ENCODE data around the gene EPHB6.

EPHB6 gene

GRCh38 chr7:142898377-142899170 is 43.7 kb downstream of the EPHB6 start:
- no peak for DNase-seq

DNA sequence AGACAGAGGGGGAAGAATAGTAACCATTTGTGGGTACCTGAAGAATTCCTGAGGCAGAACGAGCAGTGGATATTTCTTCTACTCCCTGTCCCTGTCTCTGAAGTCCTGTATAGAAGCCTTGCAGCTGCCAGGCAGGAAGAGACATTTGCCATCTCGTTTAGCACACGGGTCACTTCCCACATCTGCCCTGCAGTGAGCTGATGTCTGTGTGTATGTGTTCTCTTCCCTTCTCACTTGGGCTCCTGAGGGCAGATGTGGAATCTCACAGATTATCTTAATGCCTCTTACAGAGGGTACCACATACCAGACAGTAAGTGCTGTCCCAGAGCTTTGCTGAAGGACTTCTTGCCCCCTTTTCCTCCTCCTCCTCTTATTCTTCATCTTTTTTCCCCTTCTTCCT is 44.8 kb downstream of the EPHB6 start:
- no peak for DNase-seq

DNA sequence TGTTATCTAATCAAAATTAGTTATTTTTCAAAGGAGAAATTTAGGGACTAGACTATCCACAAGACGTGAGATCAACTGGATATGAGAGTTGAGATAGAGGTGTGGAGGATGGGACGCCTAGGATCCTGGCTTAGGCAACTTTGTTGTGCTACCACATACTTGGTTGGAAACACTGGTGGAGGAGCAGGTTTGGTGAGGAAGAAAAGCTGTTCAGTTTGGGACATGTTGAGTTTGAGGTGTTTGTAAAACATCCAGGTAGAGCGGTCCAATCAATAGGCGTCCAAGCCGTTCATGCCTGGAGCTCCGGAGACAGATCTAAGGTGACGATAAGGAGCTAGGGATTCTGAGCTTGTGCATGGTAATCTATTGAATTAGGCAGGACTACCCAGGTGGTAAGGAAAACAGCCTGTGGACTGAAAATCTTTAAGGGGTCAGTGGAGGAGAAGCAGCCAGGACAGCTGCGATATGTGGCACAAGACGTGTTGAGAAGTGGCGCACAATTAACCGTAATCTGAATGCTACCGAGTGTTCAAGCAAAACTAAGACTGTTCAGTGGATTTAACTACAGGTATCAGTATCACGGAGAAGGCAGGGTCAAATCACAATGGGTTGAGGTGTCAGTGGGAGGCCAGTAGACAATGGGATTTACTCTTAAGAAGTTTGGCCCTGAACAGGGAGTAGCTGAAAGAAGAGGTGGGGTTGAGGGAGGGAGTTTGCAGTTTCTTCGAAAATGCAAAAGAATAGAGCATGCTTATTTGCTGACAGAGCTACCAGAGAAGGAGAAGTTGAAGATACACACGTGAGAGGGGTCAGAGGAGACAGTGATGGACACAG is 46.8 kb downstream of the EPHB6 start:
- DNase-seq: no peak

- DNase-seq: no peak
Observed at GRCh38 chr7:142904128-142904527, 49.3 kb downstream of the EPHB6 start.

GRCh38 chr7:142905759-142906158 is 50.9 kb downstream of the EPHB6 start:
- DNase-seq: no peak

- no peak for DNase-seq
Observed at GRCh38 chr7:142906643-142907042, 51.8 kb downstream of the EPHB6 start.

GRCh38 chr7:142908290-142908689 is 53.4 kb downstream of the EPHB6 start:
- DNase-seq: no peak

- DNase-seq: no peak
Observed at GRCh38 chr7:142908921-142909890, 54.3 kb downstream of the EPHB6 start.

- no peak for DNase-seq
Observed at GRCh38 chr7:142910031-142910433, 55.2 kb downstream of the EPHB6 start.

GRCh38 chr7:142910481-142910880 is 55.6 kb downstream of the EPHB6 start:
- no peak for DNase-seq

DNA sequence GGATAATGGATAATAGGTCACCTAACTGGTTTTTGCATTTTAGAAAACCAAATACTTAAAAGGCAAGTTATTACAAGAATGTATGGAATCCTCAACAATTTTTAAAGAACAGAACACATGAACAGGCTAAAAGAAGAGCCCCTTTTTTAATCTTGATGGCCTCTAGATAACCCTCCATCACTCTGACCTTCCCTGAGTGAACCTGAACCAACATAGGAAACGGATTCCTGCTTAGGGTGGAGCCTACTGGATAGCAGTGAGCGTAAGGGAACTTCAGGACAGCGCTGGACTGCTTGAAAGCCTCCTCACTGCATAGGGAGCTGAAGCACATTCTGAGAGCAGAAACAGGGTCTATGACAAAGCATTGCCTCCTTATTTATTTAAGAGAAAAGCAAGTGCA is 58.2 kb downstream of the EPHB6 start:
- DNase-seq: no peak

DNA sequence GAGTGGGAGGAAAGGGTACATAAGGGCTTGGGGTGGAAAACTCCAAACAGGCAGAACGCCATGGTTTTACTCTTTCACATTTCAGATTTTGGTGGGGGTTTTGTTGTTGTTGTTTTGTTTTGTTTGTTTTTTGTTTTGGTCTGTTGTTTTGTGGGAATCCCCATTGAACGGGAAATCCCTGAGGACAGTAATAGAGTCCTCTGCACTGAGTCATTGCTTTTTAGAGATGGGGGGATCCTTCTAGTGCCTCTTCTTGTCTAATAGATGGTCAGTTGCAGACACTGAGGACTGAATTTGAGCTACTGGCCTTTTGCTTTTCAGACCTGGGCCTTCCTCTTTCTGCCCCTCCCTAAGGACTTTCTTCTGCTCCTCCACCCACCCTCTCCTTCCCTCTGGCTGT is 58.7 kb downstream of the EPHB6 start:
- DNase-seq: no peak

- DNase-seq: no peak
Observed at GRCh38 chr7:142914121-142914520, 59.2 kb downstream of the EPHB6 start.

- DNase-seq: no peak
Observed at GRCh38 chr7:142915315-142915714, 60.4 kb downstream of the EPHB6 start.

DNA sequence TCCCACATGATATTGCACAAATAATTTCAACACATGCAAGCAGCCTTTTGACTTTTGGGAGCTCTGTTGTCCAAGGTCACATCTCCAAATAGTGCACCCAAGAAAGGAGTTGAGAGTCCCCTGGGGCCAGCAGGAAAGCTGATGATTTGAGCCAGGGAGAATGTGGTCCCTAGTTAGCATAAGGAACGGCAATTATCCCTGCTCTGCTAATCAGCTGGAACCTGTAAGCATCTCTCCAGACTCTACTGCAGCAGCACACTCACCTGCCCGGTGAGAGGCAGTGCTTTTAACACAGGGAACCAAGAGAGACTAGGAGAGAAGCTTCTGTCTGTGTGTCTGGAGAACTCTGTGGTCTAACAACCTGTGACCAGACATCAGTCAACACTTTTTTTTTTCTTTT is 61.6 kb downstream of the EPHB6 start:
- DNase-seq: no peak

GRCh38 chr7:142917447-142917846 is 62.6 kb downstream of the EPHB6 start:
- no peak for DNase-seq

- DNase-seq: no peak
Observed at GRCh38 chr7:142918901-142919300, 64.0 kb downstream of the EPHB6 start.

GRCh38 chr7:142919656-142920055 is 64.8 kb downstream of the EPHB6 start:
- no peak for DNase-seq

All from NCI-H1694 treated with DMSO at 0.1 percent for 48 hours (cell line).